Neural crest cell (in vitro differentiated cells): Measurements from ENCODE around the gene HIRA. TPM values are rescaled to one million over a fixed set of nuclear protein-coding genes. Genes with fewer than 3 reads are reported as not detected.

Experiments
- DNase-seq: peaks from one replicate; pipeline ENCODE4 v3.0.0; 2021; ENCODE audit warnings: low read depth, mixed read lengths, low spot score
- H3K27ac Mint-ChIP-seq: one replicate; pipeline ENCODE4 v1.8.0; 2021; ENCODE audit warnings: mild to moderate bottlenecking, mixed read lengths; ENCODE audit not compliant: unreplicated experiment
- H3K27me3 Mint-ChIP-seq: 2 replicates; pipeline ENCODE4 v1.8.0; 2021; ENCODE audit warnings: low read depth, mild to moderate bottlenecking, mixed read lengths
- H3K36me3 Mint-ChIP-seq: 2 replicates; pipeline ENCODE4 v1.8.0; 2021; ENCODE audit warnings: low read depth, mild to moderate bottlenecking, mixed read lengths
- H3K4me1 Mint-ChIP-seq: 2 replicates; pipeline ENCODE4 v1.8.0; 2021; ENCODE audit warnings: mixed read lengths
- H3K4me3 Mint-ChIP-seq: one replicate; pipeline ENCODE4 v1.8.0; 2021; ENCODE audit warnings: mild to moderate bottlenecking, mixed read lengths
- H3K9me3 Mint-ChIP-seq: 2 replicates; pipeline ENCODE4 v1.8.0; 2021; ENCODE audit warnings: mixed read lengths
- total RNA-seq: library from RNA; stranded (reverse); gene quantifications from 2 replicates; pipeline ENCODE4 v1.2.1, GENCODE V29; 2021
- TF ChIP-seq, protein P1 (sequence below): fragments of 200-600 bp; sonication (generic); conservative IDR thresholded peaks from 2 replicates; pipeline ENCODE4 v1.5.0; 2021; ENCODE audit warnings: antibody characterized with exemption, mild to moderate bottlenecking

HIRA gene
- total RNA-seq, 1 donor from 2014 or later, result 57.1 TPM

DNA sequence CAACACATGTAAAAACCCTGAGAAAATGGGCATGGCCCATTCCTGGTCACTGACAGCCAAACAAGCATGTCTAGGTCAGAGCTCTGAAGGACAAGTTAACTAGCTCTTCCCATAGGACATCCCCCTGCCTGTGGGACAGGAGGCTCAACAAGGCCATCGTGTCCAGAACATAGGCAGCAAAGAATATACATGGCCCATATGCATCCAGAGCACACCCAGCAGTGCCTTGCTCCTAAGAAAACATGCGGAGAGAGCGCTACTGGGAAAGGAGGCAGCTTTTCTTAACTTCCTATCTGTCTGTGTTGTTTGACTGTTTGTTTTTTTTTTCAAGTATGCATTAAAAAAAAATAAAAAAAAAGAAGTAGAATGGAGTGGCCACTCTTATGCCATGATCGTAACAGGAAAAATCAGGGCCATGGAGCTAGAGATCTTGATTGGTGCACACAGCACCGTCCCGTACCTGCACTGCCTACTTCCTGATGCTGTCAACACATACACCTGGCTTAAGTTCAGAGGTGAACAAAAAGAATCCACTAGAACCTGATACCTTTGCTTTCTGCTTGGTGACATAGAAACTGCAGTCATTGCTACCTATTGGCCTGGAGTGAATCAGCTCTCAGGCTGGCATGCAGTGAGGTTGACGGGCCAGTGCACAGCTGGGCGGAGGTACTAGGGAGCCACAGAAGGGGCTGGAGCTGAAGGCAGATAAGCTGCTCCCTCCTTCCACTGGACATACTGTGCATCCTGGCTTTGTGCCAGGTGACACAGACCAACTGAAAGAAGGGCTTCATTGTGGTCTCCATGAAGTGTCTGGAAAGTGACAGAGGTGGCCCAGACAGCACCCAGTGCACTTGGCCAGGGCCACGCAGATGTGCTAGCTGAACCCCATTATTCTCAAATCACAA lies 35.6 kb upstream of the HIRA start:
- no peak overlapping the region for H3K4me3 Mint-ChIP-seq
- no peak overlapping the region for H3K27ac Mint-ChIP-seq
- H3K4me1 Mint-ChIP-seq, result no peaks in the 10 kb centered on the region
- H3K27me3 Mint-ChIP-seq, result no peaks in the 10 kb centered on the region
- DNase-seq, result no peak
- TF ChIP-seq, protein P1, sequence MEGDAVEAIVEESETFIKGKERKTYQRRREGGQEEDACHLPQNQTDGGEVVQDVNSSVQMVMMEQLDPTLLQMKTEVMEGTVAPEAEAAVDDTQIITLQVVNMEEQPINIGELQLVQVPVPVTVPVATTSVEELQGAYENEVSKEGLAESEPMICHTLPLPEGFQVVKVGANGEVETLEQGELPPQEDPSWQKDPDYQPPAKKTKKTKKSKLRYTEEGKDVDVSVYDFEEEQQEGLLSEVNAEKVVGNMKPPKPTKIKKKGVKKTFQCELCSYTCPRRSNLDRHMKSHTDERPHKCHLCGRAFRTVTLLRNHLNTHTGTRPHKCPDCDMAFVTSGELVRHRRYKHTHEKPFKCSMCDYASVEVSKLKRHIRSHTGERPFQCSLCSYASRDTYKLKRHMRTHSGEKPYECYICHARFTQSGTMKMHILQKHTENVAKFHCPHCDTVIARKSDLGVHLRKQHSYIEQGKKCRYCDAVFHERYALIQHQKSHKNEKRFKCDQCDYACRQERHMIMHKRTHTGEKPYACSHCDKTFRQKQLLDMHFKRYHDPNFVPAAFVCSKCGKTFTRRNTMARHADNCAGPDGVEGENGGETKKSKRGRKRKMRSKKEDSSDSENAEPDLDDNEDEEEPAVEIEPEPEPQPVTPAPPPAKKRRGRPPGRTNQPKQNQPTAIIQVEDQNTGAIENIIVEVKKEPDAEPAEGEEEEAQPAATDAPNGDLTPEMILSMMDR, result no peak
- peaks cover 5% of the 10 kb centered on the region for H3K36me3 Mint-ChIP-seq
- no peaks in the 10 kb centered on the region for H3K9me3 Mint-ChIP-seq

DNA sequence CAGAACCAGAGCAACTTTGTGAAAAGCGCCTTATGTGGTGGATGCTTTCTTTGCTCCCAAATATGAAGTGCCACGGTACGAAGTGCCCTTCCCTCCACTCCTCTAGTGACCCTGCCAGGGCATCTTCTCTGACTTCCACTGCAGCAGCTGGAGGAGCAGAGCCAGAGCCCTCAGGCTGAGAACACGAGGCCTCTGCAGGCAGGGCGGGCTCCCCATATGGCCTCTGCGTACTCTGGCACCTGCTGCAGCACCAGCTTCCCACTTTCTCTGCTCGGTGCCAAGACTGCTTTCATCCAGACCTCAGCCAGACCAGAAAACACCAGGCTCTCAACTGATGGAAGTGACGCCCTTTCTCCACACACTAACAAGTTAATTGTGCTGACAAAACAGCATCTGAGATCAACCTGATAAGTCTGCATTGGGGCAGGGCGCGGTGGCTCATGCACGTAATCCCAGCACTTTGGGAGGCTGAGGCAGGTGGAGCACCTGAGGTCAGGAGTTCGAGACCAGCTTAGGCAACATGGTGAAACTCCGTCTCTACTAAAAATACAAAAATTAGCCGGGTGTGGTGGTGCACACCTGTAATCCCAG lies 34.7 kb upstream of the HIRA start:
- no peak overlapping the region for H3K27ac Mint-ChIP-seq
- no peaks in the 10 kb centered on the region for H3K27me3 Mint-ChIP-seq
- H3K36me3 Mint-ChIP-seq, result peaks cover 5% of the 10 kb centered on the region
- H3K4me1 Mint-ChIP-seq, result no peaks in the 10 kb centered on the region
- no peaks in the 10 kb centered on the region for H3K9me3 Mint-ChIP-seq
- DNase-seq, result no peak
- TF ChIP-seq, protein P1, result no peak
- no peak overlapping the region for H3K4me3 Mint-ChIP-seq

DNA sequence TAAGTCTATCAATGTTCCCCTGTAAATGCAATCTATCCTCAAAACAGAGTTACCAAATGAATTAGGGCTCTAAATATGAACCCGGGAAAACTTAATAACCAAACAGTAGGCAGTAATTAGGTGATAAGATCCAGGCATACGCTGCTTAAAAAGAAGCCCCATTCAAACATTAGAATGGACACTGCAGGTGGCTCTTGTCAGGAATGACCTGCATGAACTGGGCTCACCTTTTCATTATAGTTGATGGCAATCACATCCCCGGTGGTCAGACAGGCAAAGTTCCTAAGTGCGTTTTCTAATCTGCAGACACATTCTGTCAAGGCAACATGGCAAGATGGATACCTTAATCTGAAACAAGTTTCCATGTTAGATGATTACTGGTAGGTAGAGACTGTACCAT lies 33.4 kb upstream of the HIRA start:
- DNase-seq, result no peak
- no peaks in the 10 kb centered on the region for H3K4me1 Mint-ChIP-seq
- H3K27ac Mint-ChIP-seq, result no peak overlapping the region
- H3K27me3 Mint-ChIP-seq, result no peaks in the 10 kb centered on the region
- H3K9me3 Mint-ChIP-seq, result no peaks in the 10 kb centered on the region
- H3K36me3 Mint-ChIP-seq, result peaks cover 7% of the 10 kb centered on the region
- TF ChIP-seq, protein P1, result no peak
- no peak overlapping the region for H3K4me3 Mint-ChIP-seq

DNA sequence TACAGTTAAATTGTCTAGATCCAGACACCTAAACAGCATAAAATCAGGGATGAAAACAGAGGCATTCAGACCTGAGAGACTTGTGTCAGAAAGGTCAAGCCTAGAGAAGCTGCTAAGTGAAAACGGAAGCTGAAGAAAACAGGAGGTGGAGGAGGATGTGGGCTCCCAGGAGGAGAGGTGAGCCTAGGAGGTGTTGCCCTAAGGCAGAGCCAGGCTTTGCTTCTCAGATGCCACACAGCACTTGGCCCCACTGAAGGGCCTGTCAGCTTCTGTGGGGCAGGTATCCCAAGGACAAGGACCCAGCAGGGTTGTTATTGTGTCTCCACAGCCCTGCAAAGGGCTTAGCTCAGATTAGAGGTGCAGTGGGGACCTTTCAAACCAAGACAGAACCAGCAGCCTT lies 33.0 kb upstream of the HIRA start:
- Mint-ChIP-seq H3K4me3 (no peak overlapping the region), H3K9me3 (no peaks in the 10 kb centered on the region), H3K36me3 (peaks cover 6% of the 10 kb centered on the region), H3K4me1 (no peaks in the 10 kb centered on the region), H3K27me3 (no peaks in the 10 kb centered on the region), H3K27ac (no peak overlapping the region)
- TF ChIP-seq, protein P1, result no peak
- DNase-seq, result no peak

DNA sequence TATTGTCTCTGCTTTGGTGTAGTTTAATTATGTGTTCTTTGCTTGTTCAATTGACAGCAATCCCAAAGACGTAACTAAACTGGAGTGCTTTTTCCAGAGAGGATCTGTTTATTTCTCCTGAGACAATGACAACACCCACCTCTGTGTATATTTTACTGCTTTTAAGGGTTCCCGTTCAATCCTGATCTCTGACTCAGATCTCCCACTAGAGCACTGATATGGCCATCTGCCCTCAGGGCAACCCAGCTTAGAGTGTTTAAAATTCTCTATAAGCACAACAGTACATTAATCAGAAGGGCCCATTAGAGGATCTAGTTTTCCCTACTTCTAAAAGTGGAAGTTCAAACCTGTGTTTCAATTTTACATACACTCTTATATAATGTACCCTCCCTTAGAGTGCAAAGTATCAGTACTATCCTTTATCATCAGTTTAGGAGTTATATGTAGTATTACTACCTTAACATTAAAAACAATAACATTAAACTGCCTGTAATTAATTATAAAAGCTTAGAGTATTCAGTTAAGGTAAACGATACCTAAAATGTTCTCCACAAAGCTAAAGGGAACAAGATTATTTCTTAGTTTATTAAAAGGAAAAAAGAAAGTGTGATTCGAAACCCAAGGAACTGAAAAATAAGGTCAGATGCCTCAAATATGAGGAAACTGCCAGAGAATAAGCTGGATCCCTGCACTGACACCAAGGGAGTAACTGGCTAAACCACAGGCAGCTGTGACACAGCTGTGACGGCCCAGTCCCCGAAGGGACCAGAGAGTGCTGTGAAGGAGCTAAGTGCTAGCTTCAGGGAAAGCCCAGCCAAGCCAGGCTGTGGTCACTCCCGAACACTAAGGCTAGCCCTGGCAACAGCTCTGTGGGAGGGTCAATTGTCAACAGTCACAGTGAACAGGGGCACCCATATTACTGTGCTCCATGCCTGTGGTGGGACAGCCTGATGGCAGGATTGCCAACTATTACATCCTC lies 32.2 kb upstream of the HIRA start:
- Mint-ChIP-seq H3K27ac (no peak overlapping the region), H3K36me3 (peaks cover 6% of the 10 kb centered on the region), H3K4me1 (no peaks in the 10 kb centered on the region), H3K4me3 (no peak overlapping the region), H3K9me3 (no peaks in the 10 kb centered on the region), H3K27me3 (no peaks in the 10 kb centered on the region)
- TF ChIP-seq, protein P1, result no peak
- DNase-seq, result no peak
